ENCODE data around the gene SCUBE3.
A peak's percentile ranks its signal among the peaks of the same experiment; 100 is the strongest.

Gene SCUBE3

DNA sequence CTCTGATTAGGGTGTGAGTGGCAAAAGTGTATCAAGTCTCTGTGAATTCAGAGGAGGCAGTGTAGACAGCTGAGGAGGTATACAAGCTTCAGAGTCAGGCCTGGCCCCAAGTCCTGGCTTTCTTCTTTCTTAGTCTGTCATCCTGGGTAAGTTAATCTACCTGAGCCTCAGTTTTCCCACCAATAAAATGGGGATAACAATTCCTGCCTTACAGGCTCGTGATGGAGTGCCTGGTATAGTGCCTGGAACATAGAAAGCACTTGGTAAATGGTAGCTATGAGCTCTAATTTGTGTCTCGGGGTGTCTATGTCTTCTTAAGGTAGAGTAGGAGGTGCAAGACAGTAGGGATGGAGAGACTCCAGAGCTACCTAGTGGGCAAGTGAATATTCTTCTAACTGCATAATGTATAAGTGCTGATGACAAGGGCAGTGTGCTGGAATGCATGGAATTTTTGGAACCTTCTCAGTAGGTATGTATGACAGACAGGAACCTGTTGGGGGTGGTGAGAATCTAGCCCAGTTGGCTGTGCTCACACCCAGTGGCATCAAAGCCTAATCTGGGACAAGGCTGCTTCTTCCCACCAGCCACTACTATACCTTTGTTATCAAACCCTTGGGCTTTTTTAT is 4.0 kb upstream of the SCUBE3 start:
- H3K4me3 ChIP-seq (ENCODE audit: low read length), result no peak overlapping the region
- TF ChIP-seq ZNF274 (IDR thresholded peaks at IDR 0.05; ENCODE audit: low read depth, low read length), result no peak

DNA sequence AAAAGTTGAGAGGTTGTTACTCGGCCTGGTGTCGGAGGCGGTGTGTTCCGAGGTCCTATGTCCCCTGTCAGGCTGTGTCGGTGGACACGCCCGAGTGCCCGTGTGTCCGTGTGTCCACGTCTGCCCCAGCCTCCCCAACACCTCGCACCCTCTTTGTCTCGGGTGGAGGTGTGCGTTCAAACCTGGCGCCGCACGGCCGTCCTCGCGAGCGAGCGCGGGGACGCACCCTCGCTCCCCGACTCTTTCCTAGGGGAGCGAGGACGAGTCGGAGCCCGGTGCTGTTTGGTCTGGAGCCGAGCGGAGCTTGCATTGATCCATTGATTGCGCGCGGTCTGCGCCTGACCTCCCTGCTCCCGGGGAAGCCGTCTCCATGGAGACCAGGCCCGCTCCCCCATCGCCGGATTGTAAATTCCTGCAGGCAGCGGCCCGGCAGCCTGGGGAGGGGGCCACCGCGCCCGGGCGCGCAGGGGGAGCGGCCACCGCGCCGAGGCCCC is 411 bp upstream of the SCUBE3 start:
- peak overlapping the region; percentile 51; the same call in 1 of the 2 replicates for H3K4me3 ChIP-seq (ENCODE audit: low read length)
- TF ChIP-seq ZNF274 (IDR thresholded peaks at IDR 0.05; ENCODE audit: low read depth, low read length), result no peak

DNA sequence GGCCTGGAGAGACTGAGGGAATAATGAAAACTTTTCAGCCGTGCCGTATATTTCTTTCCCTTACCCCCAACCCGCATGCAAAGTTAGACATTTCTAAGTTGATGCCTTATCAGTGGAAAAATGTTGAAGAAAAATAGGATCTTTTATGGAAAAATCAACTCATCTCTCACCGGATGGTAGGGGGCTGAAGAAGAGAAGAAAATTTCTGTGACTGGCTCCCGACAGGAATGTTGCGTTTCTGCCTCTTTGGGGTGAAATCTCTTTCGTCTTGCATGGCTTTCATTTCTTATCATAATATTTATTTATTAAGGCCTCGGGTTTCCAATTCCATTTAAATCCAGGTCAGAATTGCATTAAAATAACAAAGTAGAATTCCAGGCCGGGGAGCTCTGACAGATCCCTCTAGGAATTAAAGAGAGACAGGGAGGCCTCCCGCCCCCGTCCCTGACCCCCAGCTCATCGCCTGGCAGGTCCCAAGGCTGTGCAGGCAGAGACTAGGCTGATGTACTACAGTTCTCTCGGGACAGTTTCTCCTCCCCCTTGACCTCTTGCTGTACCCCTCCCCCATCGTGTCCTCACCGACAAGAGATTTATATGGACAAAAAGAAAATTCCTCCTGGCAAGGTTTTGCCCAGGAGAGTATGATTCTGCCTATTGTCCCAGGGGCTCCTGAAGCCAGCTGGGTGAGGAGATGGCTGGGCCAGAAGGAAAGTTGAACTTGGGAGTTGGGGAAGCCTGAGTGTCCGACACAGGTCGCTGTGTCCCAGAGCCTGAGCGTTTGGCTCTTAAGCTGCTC is 1.3 kb downstream of the SCUBE3 start:
- TF ChIP-seq ZNF274 (IDR thresholded peaks at IDR 0.05; ENCODE audit: low read depth, low read length), result no peak
- no peak overlapping the region for H3K4me3 ChIP-seq (ENCODE audit: low read length)

DNA sequence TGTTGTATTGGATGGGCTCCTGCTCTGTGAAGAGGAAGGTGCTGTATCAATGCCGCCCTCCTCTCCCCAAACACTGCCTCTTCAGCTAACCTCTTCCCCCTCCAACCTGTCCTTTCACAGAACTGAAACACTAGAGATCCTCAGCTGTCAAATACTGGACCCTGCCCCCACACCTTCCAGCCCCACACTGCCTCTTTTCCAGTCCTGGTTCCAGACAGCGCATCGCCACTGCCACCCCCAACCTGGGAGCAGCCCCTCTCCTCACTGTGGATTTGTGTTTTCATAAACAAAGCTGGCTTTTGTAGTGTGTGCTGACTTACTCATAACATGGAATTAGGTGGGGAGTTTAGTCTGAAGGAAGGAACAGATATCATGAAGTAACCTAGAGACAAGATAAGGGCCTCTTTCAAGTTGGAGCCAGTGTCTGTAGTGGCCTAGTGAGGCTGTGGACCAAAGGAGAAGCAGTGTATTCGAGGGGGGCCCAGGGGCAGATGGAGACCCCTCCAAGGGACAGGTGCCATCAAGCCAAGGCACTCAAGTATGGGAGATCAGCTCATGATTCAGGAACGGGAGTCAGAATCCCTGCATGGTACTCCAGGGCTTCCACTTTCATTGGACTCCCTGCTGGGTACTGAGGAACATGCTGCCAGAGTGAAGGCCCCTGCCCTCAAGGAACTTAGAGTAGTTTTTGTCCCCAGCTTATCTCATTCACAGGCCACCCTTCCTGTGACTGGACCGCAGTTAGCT is 2.1 kb downstream of the SCUBE3 start:
- no peak overlapping the region for H3K4me3 ChIP-seq (ENCODE audit: low read length)
- no peak for TF ChIP-seq ZNF274 (IDR thresholded peaks at IDR 0.05; ENCODE audit: low read depth, low read length)

DNA sequence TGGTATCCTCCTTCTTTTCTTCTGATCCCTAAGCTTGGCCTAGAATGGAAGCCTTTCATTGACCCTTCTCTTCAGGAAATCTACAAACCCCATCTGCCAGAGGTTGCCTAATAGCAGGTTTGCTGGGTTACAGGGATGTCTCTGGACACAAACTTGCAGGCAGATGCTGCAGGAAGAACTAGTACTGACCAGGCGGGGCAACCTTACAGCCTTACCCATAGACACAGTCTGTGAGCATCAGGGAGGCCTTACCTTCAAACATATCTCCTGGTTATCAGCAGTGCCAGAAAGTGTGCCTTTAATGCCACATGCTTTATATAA is 2.6 kb downstream of the SCUBE3 start:
- H3K4me3 ChIP-seq (ENCODE audit: low read length), result no peak overlapping the region
- TF ChIP-seq ZNF274 (IDR thresholded peaks at IDR 0.05; ENCODE audit: low read depth, low read length), result no peak

DNA sequence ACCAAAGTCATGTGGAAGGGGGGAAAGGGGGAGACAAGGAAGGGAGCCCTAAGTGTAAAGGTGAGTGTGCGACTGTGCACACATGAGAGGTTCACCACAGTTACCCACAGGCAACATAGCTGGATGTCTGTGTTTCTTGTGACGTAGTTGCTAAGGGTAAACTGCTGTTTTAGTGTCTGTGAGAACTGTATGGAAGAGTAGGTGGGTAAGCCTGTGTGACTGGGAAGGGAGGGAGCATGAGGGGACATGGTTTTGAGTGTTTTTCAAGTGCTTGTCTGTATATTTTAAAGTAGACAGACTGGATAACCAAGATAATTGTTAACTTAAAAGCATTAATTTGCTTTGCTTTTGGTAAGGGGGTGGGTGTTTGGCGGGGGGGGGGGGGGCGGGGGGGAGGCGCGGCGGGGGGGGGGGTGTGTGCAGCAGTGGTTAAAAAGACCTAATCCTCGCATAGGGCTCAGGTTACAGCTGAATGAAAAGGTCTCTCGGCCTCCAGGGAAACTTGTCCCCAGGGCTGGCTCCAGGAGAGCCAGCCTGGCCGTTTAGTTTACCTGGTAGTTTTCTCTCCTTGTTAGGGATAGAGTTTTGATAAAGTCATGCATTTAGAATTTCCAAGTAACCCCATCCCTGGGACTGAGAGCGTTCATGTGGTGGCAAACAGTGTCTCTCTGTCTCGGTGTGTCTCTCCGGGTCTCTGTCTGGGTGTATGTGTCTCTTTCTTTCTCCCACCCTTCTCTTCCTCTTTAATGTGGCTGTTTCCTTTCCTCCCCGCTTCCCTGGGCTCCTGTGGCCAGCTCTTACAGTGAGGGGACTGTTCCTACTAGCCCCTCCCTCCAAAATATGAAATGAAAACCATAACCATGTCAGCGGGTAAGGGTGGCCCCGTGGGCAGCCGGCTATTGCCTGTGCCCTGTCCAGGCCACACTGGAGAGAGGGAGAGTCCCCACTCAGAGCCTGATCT is 3.4 kb downstream of the SCUBE3 start:
- no peak overlapping the region for H3K4me3 ChIP-seq (ENCODE audit: low read length)
- no peak for TF ChIP-seq ZNF274 (IDR thresholded peaks at IDR 0.05; ENCODE audit: low read depth, low read length)

GRCh38 chr6:35218021-35218420 is 4.3 kb downstream of the SCUBE3 start:
- TF ChIP-seq ZNF274 (IDR thresholded peaks at IDR 0.05; ENCODE audit: low read depth, low read length), result no peak
- H3K4me3 ChIP-seq (ENCODE audit: low read length), result no peak overlapping the region

DNA sequence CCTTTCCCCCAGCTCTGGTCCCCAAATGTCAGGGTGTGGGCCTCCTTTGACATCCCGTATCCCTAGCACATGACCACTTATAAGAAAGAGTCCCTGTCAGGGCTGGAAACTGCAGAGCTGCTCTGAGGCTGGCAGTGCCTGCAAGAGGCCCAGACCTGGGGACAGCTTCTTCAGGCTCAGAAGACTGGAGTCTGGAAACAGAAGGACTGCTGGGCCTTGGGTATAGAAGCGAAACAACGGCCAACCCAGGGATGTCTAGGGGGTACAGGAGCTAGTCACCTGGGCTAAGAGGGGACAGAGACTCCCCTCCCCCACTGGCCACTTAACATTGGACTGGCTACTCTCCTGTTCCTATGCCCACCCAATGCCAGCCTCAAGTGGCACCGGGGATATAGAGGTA is 4.7 kb downstream of the SCUBE3 start:
- TF ChIP-seq ZNF274 (IDR thresholded peaks at IDR 0.05; ENCODE audit: low read depth, low read length), result no peak
- no peak overlapping the region for H3K4me3 ChIP-seq (ENCODE audit: low read length)

DNA sequence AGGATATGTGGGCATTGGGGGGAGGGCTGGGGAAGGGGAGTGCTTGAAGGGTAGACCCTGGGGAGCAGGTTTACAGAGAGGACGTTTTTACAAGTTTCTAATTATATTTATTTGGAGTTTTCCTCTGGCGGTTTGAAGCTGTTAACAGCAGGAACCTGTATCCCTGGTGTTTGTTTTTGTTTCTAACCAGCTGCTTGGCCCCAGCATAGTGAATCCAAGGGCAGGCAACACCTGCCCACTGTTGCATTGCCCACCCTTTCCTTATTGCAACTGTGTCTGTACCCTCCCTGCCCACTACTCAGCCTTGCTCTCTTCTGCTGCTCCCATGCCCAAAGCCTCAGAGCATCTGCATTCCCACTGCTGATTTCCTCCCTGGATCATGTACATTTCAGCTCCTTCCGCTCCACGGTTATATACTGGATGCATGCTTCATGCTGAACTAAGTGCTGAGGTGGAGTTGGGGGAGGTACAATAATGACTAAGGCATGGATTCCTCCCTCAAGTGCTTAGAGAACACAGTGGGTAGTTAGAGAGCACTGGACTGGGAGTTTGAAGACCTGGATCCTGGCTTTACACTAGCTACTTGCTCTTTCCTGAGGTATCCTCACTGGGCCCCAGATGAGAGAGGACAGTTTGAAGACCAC is 6.0 kb downstream of the SCUBE3 start:
- no peak for TF ChIP-seq ZNF274 (IDR thresholded peaks at IDR 0.05; ENCODE audit: low read depth, low read length)
- no peak overlapping the region for H3K4me3 ChIP-seq (ENCODE audit: low read length)

DNA sequence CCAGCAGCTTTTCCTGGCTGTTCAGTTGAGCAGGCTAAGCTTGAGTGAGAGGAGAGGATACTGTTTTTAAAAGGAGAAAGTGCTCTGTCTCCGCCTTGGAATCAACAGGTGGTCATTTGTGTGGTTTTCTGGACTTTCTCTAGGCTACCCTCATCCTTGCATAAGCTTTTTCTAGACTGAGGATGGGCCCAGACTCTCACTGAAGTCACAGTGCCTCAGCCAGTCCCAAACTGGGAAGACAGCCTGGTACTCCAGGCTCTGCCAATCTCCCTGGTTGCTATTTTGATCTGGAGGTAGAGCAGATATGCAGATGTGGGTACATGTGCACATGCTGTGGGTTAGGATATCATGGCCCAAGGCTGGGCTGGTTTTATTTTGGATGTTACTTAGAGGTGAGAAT is 7.0 kb downstream of the SCUBE3 start:
- TF ChIP-seq ZNF274 (IDR thresholded peaks at IDR 0.05; ENCODE audit: low read depth, low read length), result no peak
- H3K4me3 ChIP-seq (ENCODE audit: low read length), result no peak overlapping the region

DNA sequence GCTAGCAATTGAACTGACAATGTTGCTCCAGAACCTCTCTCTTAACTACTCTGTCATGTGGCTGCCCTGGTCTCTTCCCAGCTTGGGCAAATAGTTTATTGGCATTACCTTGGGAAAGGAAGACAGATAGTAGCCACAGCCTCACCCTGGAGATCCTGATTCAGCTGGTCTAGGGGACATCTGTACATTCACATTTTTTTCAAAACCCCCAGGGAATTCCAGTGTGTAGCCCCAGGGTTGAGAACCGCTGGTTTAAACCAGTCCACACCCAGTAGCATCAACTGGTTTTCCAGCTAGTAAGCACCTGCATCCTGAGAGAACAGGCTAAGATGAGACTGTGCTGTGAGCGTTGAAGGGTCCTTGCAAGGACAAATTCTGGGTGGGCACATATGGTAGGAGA is 9.6 kb downstream of the SCUBE3 start:
- H3K4me3 ChIP-seq (ENCODE audit: low read length), result no peak overlapping the region
- TF ChIP-seq ZNF274 (IDR thresholded peaks at IDR 0.05; ENCODE audit: low read depth, low read length), result no peak

GRCh38 chr6:35224720-35225119 is 11.0 kb downstream of the SCUBE3 start:
- TF ChIP-seq ZNF274 (IDR thresholded peaks at IDR 0.05; ENCODE audit: low read depth, low read length), result no peak
- no peak overlapping the region for H3K4me3 ChIP-seq (ENCODE audit: low read length)

- TF ChIP-seq ZNF274 (IDR thresholded peaks at IDR 0.05; ENCODE audit: low read depth, low read length), result no peak
- no peak overlapping the region for H3K4me3 ChIP-seq (ENCODE audit: low read length)
These were observed 14.7 kb downstream of the SCUBE3 start for GRCh38 chr6:35228481-35228880.
